HG03196 (cell line): Measurements from ENCODE around the gene PCDHA9.
"Not testable (repeated sequence)": the region's sequence is repeated elsewhere in the genome, so short reads cannot be mapped to it uniquely, and the experiment has no call there.

Experiments
- ATAC-seq: cut with Tn5 transposase; IDR thresholded peaks from one replicate; pipeline ENCODE4 v1.9.1; 2021; ENCODE audit not compliant: unreplicated experiment

The PCDHA9 gene, protein sequence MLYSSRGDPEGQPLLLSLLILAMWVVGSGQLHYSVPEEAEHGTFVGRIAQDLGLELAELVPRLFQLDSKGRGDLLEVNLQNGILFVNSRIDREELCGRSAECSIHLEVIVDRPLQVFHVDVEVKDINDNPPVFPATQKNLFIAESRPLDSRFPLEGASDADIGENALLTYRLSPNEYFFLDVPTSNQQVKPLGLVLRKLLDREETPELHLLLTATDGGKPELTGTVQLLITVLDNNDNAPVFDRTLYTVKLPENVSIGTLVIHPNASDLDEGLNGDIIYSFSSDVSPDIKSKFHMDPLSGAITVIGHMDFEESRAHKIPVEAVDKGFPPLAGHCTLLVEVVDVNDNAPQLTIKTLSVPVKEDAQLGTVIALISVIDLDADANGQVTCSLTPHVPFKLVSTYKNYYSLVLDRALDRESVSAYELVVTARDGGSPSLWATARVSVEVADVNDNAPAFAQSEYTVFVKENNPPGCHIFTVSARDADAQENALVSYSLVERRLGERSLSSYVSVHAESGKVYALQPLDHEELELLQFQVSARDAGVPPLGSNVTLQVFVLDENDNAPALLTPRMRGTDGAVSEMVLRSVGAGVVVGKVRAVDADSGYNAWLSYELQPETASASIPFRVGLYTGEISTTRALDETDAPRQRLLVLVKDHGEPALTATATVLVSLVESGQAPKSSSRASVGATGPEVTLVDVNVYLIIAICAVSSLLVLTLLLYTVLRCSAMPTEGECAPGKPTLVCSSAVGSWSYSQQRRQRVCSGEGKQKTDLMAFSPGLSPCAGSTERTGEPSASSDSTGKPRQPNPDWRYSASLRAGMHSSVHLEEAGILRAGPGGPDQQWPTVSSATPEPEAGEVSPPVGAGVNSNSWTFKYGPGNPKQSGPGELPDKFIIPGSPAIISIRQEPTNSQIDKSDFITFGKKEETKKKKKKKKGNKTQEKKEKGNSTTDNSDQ

DNA sequence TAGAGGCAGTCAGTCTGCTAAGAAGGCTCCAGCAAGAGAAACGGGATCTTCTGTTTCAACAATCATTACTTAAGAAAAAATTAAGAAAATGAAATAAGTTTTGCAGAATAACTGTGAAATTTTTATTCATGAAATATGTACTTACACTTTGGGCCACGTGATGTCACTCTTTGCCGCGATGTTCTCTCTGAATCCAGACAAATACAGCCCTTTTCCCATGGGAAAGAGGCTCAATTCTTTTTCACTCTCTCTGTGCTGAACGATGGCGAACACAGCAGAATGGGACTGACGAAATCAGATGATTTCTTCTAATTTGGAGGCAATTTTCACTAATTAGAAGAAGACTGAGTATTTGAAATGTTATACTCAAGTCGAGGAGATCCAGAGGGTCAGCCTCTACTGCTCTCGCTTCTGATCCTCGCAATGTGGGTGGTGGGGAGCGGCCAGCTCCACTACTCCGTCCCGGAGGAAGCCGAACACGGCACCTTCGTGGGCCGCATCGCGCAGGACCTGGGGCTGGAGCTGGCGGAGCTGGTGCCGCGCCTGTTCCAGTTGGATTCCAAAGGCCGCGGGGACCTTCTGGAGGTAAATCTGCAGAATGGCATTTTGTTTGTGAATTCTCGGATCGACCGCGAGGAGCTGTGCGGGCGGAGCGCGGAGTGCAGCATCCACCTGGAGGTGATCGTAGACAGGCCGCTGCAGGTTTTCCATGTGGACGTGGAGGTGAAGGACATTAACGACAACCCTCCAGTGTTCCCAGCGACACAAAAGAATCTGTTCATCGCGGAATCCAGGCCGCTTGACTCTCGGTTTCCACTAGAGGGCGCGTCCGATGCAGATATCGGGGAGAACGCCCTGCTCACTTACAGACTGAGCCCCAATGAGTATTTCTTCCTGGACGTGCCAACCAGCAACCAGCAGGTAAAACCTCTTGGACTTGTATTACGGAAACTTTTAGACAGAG is at the start of gene PCDHA9:
Gene PCDHA9 (plus strand): TSS at position 244 of the 964 bp plus-strand sequence. CDS start 114 bp downstream, at position 358.
- not testable (repeated sequence) for ATAC-seq

DNA sequence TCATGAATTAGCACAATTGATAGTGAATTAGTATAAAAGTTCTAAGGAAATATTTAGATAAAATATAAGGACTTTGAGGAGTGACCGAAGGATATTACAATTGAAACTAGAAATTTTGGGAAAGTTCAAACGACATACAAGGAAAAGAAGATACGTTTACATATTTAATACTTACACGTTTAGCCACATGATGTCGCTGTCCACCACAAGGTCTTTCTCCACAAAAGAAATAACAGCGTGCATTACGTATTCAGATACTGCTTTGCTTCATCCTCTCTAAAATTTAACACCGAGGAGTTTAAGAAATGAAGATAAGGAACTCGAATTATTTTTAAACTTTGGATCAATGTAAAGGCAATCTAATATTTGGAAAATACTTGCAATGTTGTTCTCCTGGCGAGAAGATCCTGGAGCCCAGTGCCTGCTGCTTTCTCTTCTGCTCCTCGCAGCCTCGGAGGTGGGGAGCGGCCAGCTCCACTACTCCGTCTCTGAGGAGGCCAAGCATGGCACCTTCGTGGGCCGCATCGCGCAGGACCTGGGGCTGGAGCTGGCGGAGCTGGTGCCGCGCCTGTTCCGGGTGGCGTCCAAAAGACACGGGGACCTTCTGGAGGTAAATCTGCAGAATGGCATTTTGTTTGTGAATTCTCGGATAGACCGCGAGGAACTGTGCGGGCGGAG is 47.2 kb upstream of the PCDHA9 start, which contains the start of gene PCDHA3:
Gene PCDHA3 (plus strand): TSS at position 242 of the 678 bp plus-strand sequence.
- no peak for ATAC-seq

GRCh38 chr5:140801494-140801841 is 46.7 kb upstream of the PCDHA9 start:
- ATAC-seq: no peak

DNA sequence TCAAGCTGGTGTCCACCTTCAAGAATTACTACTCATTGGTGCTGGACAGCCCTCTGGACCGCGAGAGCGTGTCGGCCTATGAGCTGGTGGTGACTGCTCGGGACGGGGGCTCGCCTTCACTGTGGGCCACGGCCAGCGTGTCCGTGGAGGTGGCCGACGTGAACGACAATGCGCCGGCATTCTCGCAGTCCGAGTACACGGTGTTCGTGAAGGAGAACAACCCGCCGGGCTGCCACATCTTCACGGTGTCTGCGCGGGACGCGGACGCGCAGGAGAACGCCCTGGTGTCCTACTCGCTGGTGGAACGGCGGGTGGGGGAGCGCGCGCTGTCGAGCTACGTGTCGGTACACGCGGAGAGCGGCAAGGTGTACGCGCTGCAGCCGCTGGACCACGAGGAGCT is 45.8 kb upstream of the PCDHA9 start:
- ATAC-seq: not testable (repeated sequence)

GRCh38 chr5:140802781-140803271 is 45.4 kb upstream of the PCDHA9 start:
- ATAC-seq: no peak

- ATAC-seq: no peak
Measured at GRCh38 chr5:140806834-140807775, 41.1 kb upstream of the PCDHA9 start, which contains the start of gene PCDHA4. PCDHA4 (plus strand) TSS chr5:140807068.

- ATAC-seq: not testable (repeated sequence)
Measured at GRCh38 chr5:140808241-140808888, 39.8 kb upstream of the PCDHA9 start.

- ATAC-seq: no peak
Measured at GRCh38 chr5:140808889-140809291, 39.3 kb upstream of the PCDHA9 start.

GRCh38 chr5:140821375-140822280 is 26.6 kb upstream of the PCDHA9 start, which contains the start of gene PCDHA5:
PCDHA5 (plus strand) TSS chr5:140821613.
- no peak for ATAC-seq

- no peak for ATAC-seq
Measured at GRCh38 chr5:140822281-140822629, 25.9 kb upstream of the PCDHA9 start.

GRCh38 chr5:140822969-140823368 is 25.2 kb upstream of the PCDHA9 start:
- ATAC-seq: not testable (repeated sequence)

DNA sequence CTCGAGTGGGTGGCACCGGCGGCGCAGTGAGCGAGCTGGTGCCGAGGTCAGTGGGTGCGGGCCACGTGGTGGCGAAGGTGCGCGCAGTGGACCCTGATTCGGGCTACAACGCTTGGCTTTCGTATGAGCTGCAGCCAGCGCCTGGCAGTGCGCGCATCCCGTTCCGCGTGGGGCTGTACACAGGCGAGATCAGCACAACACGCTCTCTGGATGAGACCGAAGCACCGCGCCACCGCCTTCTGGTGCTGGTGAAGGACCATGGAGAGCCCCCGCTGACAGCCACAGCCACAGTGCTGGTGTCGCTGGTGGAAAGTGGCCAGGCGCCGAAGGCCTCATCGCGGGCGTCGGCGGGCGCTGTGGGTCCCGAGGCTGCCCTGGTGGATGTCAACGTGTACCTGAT is 24.7 kb upstream of the PCDHA9 start:
- no peak for ATAC-seq

DNA sequence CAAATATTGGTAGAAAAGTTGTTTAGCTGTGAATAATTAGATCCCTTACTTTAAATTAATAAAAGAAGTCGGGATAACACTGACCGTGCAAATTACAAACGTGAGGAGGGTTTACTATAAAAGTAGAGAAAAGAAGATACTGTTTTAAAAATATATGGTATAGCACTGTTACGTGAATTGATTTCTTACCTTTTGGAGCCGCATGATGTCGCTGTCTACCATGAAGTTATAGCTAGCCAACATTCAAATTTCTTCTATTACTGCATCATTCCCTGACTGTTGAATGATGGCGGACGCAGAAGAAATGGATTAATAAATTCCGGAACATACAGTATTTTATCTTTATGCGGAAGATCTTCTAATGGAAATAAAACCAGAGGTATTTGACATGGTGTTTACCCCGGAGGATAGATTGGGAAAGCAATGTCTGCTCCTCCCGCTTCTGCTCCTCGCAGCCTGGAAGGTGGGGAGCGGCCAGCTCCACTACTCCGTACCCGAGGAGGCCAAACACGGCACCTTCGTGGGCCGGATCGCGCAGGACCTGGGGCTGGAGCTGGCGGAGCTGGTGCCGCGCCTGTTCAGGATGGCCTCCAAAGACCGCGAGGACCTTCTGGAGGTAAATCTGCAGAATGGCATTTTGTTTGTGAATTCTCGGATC is 20.3 kb upstream of the PCDHA9 start, which contains the start of gene PCDHA6:
Gene PCDHA6 (plus strand): TSS at position 257 of the 658 bp plus-strand sequence. CDS start 132 bp downstream, at position 389.
- ATAC-seq: no peak

DNA sequence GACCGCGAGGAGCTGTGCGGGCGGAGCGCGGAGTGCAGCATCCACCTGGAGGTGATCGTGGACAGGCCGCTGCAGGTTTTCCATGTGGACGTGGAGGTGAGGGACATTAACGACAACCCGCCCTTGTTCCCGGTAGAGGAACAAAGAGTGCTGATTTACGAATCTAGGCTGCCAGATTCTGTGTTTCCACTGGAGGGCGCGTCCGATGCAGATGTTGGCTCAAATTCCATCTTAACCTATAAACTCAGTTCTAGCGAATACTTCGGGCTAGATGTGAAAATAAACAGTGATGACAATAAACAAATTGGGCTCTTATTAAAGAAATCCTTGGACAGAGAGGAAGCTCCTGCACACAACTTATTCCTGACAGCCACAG is 19.8 kb upstream of the PCDHA9 start:
- ATAC-seq: no peak

GRCh38 chr5:140829511-140830501 is 18.4 kb upstream of the PCDHA9 start:
- ATAC-seq: not testable (repeated sequence)
